HepG2 (cell line): ENCODE data around the gene ZFAND2A. TPM values are rescaled to one million over a fixed set of nuclear protein-coding genes. Genes with fewer than 3 reads are reported as not detected.
A peak's percentile ranks its signal among the peaks of the same experiment; 100 is the strongest.
"Not testable (repeated sequence)": the region's sequence is repeated elsewhere in the genome, so short reads cannot be mapped to it uniquely, and the experiment has no call there.

Experiments used
- ATAC-seq: fragments of 200-7000 bp; cut with Tn5 transposase; 3 replicates; pipeline ENCODE4 v1.9.1; 2020; ENCODE audit warnings: mild to moderate bottlenecking, moderate library complexity
- BruUV-seq: library from RNA; stranded (reverse); fragments of 400-500 nt; replicated peaks from 2 replicates; lab custom pipeline; 2021; lab: Mats Ljungman, UMichigan
- CTCF ChIA-PET: fragments of 300-600 bp; formaldehyde crosslinking; extraction: SDS; loops from one replicate; lab custom pipeline; 2021; ENCODE audit warnings: low total read pairs, inconsistent platforms, low intra/inter-chr PET ratio; lab: Yijun Ruan, JAX
- POLR2A ChIA-PET: fragments of 350-600 bp; sonication (Branson Sonifier 250); formaldehyde crosslinking; loops from one replicate; lab custom pipeline; 2020; ENCODE audit warnings: antibody characterized with exemption, inconsistent platforms; lab: Yijun Ruan, JAX
- DNase-seq: peaks from one replicate; pipeline ENCODE4 v3.0.0-alpha.2; 2015; ENCODE audit warnings: low spot score
- FAIRE-seq: peaks from 3 replicates; lab custom pipeline; 2011; peaks lifted over from hg19 to GRCh38; lab: Jason Lieb, UNC
- H2AFZ ChIP-seq: one replicate; pipeline ENCODE4 v1.6.1; 2011; ENCODE audit warnings: low read length, inconsistent platforms
- H3K27ac ChIP-seq: fragments of 300-600 bp; 3 replicates; pipeline ENCODE4 v1.8.0; 2011; ENCODE audit warnings: mixed run types, mild to moderate bottlenecking, mixed read lengths, low read length, inconsistent platforms; ENCODE audit not compliant: insufficient read depth; ENCODE audit errors: extremely low read length
- H3K27me3 ChIP-seq, 2 experiments: fragments of 200-600 bp in 1 of 2; 2 replicates in 1 of 2; 3 replicates in 1 of 2; pipeline versions ENCODE4 v1.6.0 to v1.8.0; 2011; ENCODE audit warnings: low read length in 2 of 2, mild to moderate bottlenecking in 2 of 2, moderate library complexity in 2 of 2, inconsistent platforms in 1 of 2; ENCODE audit not compliant: insufficient read depth in 2 of 2, control insufficient read depth in 1 of 2
- H3K36me3 ChIP-seq, 2 experiments: fragments of 200-600 bp in 1 of 2; replicated peaks in 1 of 2; 2 replicates in 1 of 2; 3 replicates in 1 of 2; pipeline versions ENCODE4 v1.5.1 to v1.8.0; 2011; ENCODE audit warnings: low read length in 2 of 2, inconsistent platforms in 1 of 2; ENCODE audit not compliant: insufficient read depth in 2 of 2, control insufficient read depth in 1 of 2
- H3K4me1 ChIP-seq: 2 replicates; pipeline ENCODE4 v1.5.1; 2012; ENCODE audit warnings: low read length, inconsistent platforms; ENCODE audit not compliant: insufficient read depth
- H3K4me2 ChIP-seq: 2 replicates; pipeline ENCODE4 v1.6.0; 2011; ENCODE audit warnings: low read depth, low read length, inconsistent platforms
- H3K4me3 ChIP-seq, 3 experiments: fragments of 200-600 bp in 1 of 3; sonication (generic), shearing (Covaris generic) in 1 of 3; replicated peaks in 1 of 3; 2 replicates each; pipeline ENCODE4 v1.5.1; 2011 to 2016; ENCODE audit warnings: low read length in 3 of 3, inconsistent platforms in 2 of 3, low read depth in 2 of 3, mild to moderate bottlenecking in 2 of 3, control low read depth in 1 of 3, mixed read lengths in 1 of 3; ENCODE audit not compliant: insufficient read depth in 1 of 3
- H3K79me2 ChIP-seq: one replicate; pipeline ENCODE4 v1.6.1; 2011; ENCODE audit warnings: low read length, inconsistent platforms; ENCODE audit not compliant: insufficient read depth
- H3K9ac ChIP-seq: 2 replicates; pipeline ENCODE4 v1.6.0; 2011; ENCODE audit warnings: mild to moderate bottlenecking, low read depth, low read length, inconsistent platforms; ENCODE audit not compliant: insufficient read depth
- H3K9me3 ChIP-seq: 2 replicates; pipeline ENCODE4 v1.5.1; 2012; ENCODE audit warnings: mild to moderate bottlenecking, low read length
- H4K20me1 ChIP-seq: 2 replicates; pipeline ENCODE4 v1.6.0; 2011; ENCODE audit warnings: inconsistent platforms, mild to moderate bottlenecking, low read length, moderate library complexity; ENCODE audit not compliant: insufficient read depth
- ARID3A ChIP-seq: IDR thresholded peaks from 2 replicates; pipeline ENCODE4 v1.6.1; 2012; ENCODE audit warnings: low read depth, low read length, improper control_type of control experiment
- ZNF121 ChIP-seq: sonication (generic); formaldehyde crosslinking; IDR thresholded peaks from 2 replicates; pipeline ENCODE4 v1.5.0; 2020; ENCODE audit warnings: mild to moderate bottlenecking, missing genetic modification reagents
- WGBS: methylation state at CpG from one replicate; pipeline ENCODE4 v1.1.6; 2017; ENCODE audit warnings: low lambda C conversion rate; 5-methylcytosine and 5-hydroxymethylcytosine counted together
- in situ Hi-C: cut with HindIII; loops from 2 replicates; pipeline ENCODE4 v1.10.0; 2017; ENCODE audit warnings: low pct_unique_long_range_greater_than_20kb; ENCODE audit not compliant: extremely low pct_ligation_motif_present
- intact Hi-C: fragments of 100-400 bp; cut with micrococcal nuclease; formaldehyde crosslinking; loops from one replicate; pipeline ENCODE4 v1.10.0; 2022; ENCODE audit not compliant: unreplicated experiment
- polyA plus RNA-seq, 8 experiments: library from polyadenylated mRNA; depleted of rRNA in 3 of 8; stranded (reverse) in 7 of 8; unstranded in 1 of 8; fragments of >200 nt; fragmentation: Illumina TruSeq in 4 of 8; extraction: Trizol in 4 of 8; gene quantifications; 2 replicates each; pipeline versions ENCODE4 v1.2.1 to v1.2.3, GENCODE V29; 2011 to 2016; ENCODE audit warnings: low read depth in 4 of 8, missing spikeins in 1 of 8, mixed read lengths in 1 of 8; ENCODE audit not compliant: insufficient read depth in 1 of 8
- total RNA-seq, 5 experiments: library from RNA; depleted of rRNA; stranded (reverse); fragments of >200 nt; fragmentation: Illumina TruSeq; extraction: Trizol; gene quantifications; 2 replicates each; pipeline ENCODE4 v1.2.3, GENCODE V29; 2016; ENCODE audit warnings: low read depth in 1 of 5

ZFAND2A gene
- total and polyA plus RNA-seq, 2 of the 13 experiments (the other 11 are each of a cell fraction or from before 2014, with no cell fraction given), result 140 to 153 TPM

- DNase-seq, result no peak
- Histone ChIP-seq H3K36me3 (no peaks in the 10 kb centered on the region), H4K20me1 (no peaks in the 10 kb centered on the region), H3K9me3 (no peaks in the 10 kb centered on the region), H3K27me3 (peaks cover 11 to 58% of the 10 kb centered on the region in 2 experiments), H3K9ac (no peak overlapping the region), H2AFZ (no peak overlapping the region), H3K27ac (no peak overlapping the region), H3K4me2 (no peak overlapping the region), H3K79me2 (no peaks in the 10 kb centered on the region), H3K4me1 (peaks cover 8% of the 10 kb centered on the region; the same call in 1 of the 2 replicates), H3K4me3 (no peak overlapping the region)
- no peak for FAIRE-seq
- ATAC-seq, result no peak
- intact Hi-C loops (no loop called here), in situ Hi-C loops (no loop called here)
- ChIA-PET CTCF (no interaction called here), POLR2A (no interaction called here)
- TF ChIP-seq ARID3A, result no peak
- TF ChIP-seq ZNF121 (CRISPR knock-in tag), result peak; percentile 69
- no TSS peak for BruUV-seq
- WGBS, result 56% methylated on average over 4 of the region's 6 CpGs
Observed at GRCh38 chr7:1196950-1197349, 37.0 kb upstream of the ZFAND2A start.

GRCh38 chr7:1196441-1196840 lies 36.4 kb upstream of the ZFAND2A start:
- intact Hi-C loops, H4K20me1 ChIP-seq, H3K9me3 ChIP-seq, DNase-seq, H3K79me2 ChIP-seq, H3K36me3 ChIP-seq, H2AFZ ChIP-seq, H3K4me3 ChIP-seq, H3K9ac ChIP-seq, ATAC-seq, POLR2A ChIA-PET, H3K4me2 ChIP-seq, FAIRE-seq, BruUV-seq, CTCF ChIA-PET, H3K27ac ChIP-seq, H3K4me1 ChIP-seq, in situ Hi-C loops: not testable (repeated sequence)
- H3K27me3 ChIP-seq, result peaks cover 11 to 58% of the 10 kb centered on the region in 2 experiments
- WGBS, result 25% methylated on average over 2 of the region's 4 CpGs
